Fibroblast of peridontal ligament (primary cell): ENCODE measurements around the gene IGLL5.
"Not testable (repeated sequence)": the region's sequence is repeated elsewhere in the genome, so short reads cannot be mapped to it uniquely, and the experiment has no call there.

Experiments used
- DNase-seq: peaks from one replicate; pipeline ENCODE4 v3.0.0-alpha.2; 2010; ENCODE audit errors: extremely low read depth

Gene IGLL5

DNA sequence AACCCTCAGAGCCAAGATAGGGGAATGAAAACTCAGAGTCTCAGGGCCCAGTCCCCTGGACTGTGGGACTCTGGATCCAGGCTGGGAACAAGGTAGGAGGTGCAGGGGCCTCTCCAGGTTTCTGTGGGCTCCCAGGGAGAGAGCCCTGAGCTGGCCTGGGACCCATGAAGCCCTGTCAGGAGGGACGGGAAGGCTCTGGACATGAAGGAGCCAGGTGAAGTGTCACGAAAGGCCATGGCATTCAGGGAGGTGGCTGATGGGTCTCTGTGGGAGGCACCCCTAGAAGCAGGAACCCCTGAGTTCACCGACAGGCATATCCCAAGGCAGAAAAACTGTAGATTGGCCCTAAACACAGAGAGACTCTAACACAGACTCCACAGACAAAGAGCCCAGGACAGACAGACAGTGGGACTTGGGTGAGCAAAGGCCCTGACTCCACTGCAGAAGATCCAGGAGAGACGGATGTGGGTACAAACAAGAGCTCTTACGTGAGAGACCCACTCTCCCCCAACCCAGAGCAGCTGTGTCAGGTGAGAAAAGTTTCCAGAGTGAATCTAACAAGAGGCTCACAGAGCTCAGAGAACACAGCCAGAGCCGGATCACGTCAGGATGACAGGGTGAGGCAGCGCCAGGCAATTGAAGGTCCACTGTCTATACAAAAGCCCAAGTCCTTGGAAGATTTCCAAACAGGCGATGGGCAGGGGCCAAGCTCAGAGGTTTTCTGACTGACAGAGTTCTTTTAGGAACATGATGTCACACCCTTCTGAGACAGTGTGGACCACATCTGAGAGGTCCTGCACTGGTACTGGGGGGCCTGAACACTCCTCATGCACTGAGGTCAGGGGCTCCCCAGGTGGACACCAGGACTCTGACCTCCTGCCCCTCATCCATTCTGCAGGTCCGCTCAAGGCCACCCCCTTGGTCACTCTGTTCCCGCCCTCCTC lies 27.4 kb downstream of the IGLL5 start:
- no peak for DNase-seq

- DNase-seq, result no peak
These were observed 28.0 kb downstream of the IGLL5 start for GRCh38 chr22:22915670-22916035.

- no peak for DNase-seq
These were observed 28.8 kb downstream of the IGLL5 start for GRCh38 chr22:22916215-22916951.

DNA sequence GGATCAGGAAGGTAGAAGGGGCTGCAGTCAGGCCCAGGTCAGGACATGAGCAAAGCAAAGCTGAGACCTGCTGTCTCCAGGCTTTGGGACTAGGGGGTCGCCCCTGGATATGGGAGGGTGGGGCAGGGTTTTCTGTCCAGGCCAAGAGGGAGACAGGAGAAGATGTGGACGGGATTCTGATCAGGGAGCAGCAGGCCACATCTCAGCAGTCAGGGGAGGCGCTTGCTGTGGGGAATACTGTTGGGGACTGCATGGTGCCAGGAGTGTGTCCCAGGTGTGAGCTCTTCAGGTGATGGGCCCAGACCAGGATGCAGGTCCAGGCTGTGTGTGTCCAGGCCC lies 29.3 kb downstream of the IGLL5 start:
- DNase-seq, result no peak

- DNase-seq, result no peak
These were observed 29.8 kb downstream of the IGLL5 start for GRCh38 chr22:22917377-22917776.

GRCh38 chr22:22918297-22918965 lies 30.8 kb downstream of the IGLL5 start:
- DNase-seq, result no peak

DNA sequence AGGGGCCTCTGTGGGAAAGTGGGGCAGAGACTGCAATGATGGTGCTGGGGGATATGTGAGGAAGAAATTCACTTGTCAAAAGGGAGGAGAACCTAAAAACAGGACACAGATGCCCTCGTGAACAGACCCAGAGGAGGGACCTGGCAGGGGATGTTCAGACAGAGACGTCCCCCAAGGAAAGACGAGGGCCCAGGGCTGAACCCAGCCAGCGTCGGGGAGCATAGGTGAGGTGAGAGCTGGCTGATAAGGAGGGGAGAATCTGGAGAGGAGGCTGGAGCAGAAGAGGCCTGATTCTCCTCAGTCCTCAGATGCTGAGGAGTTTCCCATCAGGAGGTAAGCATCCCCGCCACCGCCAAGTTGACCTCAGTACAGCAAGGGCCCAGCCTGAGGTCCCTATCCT lies 31.4 kb downstream of the IGLL5 start:
- DNase-seq, result no peak

DNA sequence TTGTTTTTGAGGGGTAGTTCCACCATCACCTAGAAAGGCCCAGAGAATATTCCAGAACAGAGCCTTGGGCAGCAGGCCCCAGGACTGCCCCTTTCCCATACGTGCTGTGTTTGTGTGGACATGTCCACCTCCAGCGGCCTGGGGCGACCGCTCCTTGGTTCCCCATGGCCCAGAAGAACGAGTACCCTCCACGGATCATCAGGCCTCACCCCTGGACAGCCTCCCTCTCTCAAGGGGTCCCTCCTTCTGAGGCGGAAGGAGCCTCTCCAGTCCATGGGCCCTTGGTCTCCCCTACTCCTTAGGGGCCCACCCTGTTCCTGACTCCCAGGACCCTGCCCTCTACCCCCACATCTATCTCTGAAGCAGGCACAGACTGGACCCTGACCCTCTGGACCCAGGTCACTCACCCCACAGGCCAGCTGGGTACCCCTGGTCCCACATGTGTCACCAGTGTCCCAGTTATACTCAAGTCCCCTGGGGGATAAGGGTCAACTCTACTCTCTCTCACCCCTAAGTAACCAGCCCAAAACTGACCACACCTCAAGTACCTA lies 32.6 kb downstream of the IGLL5 start:
- DNase-seq, result no peak

GRCh38 chr22:22920910-22921550 lies 33.4 kb downstream of the IGLL5 start:
- no peak for DNase-seq

- DNase-seq, result no peak
These were observed 34.0 kb downstream of the IGLL5 start for GRCh38 chr22:22921575-22921974.

DNA sequence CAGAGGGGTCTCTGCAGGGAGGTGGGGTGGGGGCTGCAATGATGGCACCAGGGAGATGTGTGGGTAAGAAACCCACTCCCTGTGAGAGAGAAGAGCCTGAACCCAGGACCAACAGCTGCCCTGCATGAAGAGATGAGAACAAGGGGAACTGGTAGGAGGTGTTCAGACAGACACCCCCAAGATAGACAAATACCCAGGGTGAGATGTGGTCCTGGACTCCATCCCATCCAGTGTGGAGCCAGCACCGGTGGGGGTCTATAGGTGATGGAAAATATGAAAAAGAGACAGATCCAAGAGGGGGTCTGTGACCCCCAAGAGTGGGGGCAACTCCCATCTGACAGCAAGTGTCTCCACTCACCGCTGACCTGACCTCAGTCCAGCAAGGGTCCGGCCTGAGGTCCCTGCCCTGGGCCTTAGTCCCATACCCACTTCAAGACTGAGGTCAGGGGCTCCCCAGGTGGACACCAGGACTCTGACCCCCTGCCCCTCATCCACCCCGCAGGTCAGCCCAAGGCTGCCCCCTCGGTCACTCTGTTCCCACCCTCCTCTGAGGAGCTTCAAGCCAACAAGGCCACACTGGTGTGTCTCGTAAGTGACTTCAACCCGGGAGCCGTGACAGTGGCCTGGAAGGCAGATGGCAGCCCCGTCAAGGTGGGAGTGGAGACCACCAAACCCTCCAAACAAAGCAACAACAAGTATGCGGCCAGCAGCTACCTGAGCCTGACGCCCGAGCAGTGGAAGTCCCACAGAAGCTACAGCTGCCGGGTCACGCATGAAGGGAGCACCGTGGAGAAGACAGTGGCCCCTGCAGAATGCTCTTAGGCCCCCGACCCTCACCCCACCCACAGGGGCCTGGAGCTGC lies 34.7 kb downstream of the IGLL5 start:
- DNase-seq, result not testable (repeated sequence)

DNA sequence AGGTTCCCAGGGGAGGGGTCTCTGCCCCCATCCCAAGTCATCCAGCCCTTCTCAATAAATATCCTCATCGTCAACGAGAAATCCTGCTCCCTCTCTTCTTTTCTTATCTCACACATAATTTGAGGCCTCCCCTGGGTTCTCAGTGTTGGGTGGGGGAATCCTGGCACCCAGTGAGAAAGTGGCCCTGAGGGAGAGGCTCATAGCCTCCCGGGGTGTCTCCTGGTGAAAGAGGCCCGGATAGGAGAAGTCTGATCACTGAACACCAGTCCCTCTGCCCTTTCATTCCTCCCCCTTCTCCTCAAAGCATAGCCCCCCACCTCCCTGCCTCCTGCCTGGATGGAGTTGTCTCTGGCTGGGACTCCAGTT lies 35.3 kb downstream of the IGLL5 start:
- no peak for DNase-seq

- DNase-seq, result no peak
These were observed 35.8 kb downstream of the IGLL5 start for GRCh38 chr22:22923379-22923778.

- DNase-seq, result no peak
These were observed 36.3 kb downstream of the IGLL5 start for GRCh38 chr22:22923930-22924329.

DNA sequence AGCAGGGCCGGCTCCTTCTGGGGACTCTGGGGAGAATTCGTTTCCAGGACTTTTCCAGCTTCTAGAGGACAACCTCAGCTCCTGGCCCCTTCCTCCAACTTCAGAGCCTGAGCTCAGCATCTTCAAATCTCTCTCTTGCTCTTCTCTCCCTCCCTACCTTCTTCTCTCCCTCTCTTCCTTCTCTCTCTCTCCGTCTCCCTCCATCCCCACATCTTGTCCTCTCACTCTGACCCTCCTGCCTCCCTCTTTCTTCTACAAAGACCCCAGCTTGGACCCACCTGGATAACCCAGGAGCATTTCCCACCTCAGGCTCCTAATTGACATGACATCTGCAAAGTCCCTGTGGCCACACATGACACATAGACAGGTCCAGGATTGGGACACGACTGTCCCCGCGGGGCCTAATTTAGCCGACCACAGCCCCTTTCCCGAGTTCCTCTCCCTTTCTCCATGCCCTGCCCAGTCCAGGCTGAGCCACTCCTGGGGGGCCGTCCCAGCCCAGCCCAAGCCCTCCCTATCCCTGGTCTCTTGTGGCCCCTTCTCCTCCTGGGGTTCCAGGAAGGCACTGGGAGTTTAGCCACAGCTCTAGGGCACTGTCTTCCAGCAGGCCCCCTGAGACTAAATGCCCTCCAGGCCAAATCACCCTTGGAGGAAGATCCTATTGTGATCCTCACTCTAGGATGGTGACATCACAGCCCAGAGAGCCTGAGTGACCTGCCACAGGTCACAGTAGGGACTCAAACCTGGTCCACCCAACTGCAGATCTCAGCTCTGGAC lies 36.9 kb downstream of the IGLL5 start:
- no peak for DNase-seq

GRCh38 chr22:22925146-22925804 lies 37.7 kb downstream of the IGLL5 start:
- DNase-seq, result no peak

DNA sequence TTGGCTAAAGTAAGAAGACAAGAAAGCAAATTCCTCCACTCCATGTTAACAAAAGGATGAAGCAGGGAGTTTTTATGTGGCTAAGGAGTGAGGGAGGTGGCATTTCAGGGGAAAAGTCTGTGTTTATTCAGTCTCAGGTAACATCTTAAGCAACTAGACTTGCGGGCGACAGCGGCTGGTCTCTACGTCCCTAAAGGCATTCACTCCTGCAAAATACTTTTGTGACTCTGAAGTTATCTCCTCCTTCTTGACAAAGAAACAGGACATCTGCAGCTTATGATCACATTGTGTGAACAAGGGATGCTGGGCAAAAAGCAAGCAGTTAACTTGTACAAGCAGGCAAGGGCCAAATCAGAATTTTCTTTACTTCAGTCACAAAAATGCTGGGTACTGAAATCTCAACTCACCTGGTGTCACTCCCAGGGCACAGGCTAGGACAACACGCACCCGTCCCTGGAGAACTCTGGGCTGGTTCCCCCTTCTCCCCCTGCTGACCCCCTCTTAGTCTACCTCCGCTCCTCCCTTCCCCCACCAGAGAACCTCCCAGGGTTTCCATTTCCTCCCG lies 38.3 kb downstream of the IGLL5 start:
- DNase-seq, result no peak

GRCh38 chr22:22926370-22927195 lies 39.0 kb downstream of the IGLL5 start:
- DNase-seq, result no peak
